K562 (cell line): ENCODE measurements around the gene KCNMB2. TPM values are rescaled to one million over a fixed set of nuclear protein-coding genes. Genes with fewer than 3 reads are reported as not detected.

Experiments used
- ATAC-seq: fragments of 200-7000 bp; cut with Tn5 transposase; 3 replicates; pipeline ENCODE4 v1.9.1; 2020; ENCODE audit warnings: moderate library complexity
- BruUV-seq: library from RNA; stranded (reverse); fragments of 400-500 nt; replicated peaks from 2 replicates; lab custom pipeline; 2021; lab: Mats Ljungman, UMichigan
- CTCF ChIA-PET: fragments of 300-600 bp; formaldehyde crosslinking; extraction: SDS; loops from one replicate; lab custom pipeline; 2021; ENCODE audit warnings: low intra/inter-chr PET ratio; lab: Yijun Ruan, JAX
- POLR2A ChIA-PET: fragments of 300-600, 350-650 bp; sonication (Branson Sonifier 250); formaldehyde crosslinking; extraction: SDS; loops from one replicate; lab custom pipeline; 2021; ENCODE audit warnings: antibody characterized with exemption, inconsistent platforms; lab: Yijun Ruan, JAX
- DNase-seq, 4 experiments: peaks; one replicate each; pipeline versions ENCODE4 v3.0.0 to v3.0.0-alpha.2; 2011 to 2018; ENCODE audit warnings: low spot score in 3 of 4, mixed read lengths in 3 of 4; ENCODE audit errors: extremely low read depth in 1 of 4
- FAIRE-seq: peaks from 2 replicates; lab custom pipeline; 2011; peaks lifted over from hg19 to GRCh38; lab: Jason Lieb, UNC
- H2AFZ ChIP-seq: 2 replicates; pipeline ENCODE4 v1.6.0; 2011; ENCODE audit warnings: low read depth, low read length, control low read depth, inconsistent platforms
- H3K27ac ChIP-seq: fragments of 200-600 bp; 3 replicates; pipeline ENCODE4 v1.8.0; 2011; ENCODE audit warnings: low read depth, mild to moderate bottlenecking, control low read depth, inconsistent platforms, low read length, moderate library complexity, mixed read lengths; ENCODE audit errors: extremely low read depth
- H3K27me3 ChIP-seq, 2 experiments: fragments of 300-600 bp in 1 of 2; 2 replicates in 1 of 2; 3 replicates in 1 of 2; pipeline versions ENCODE4 v1.6.0 to v1.8.0; 2011; ENCODE audit warnings: inconsistent platforms in 2 of 2, low read length in 2 of 2, mild to moderate bottlenecking in 1 of 2, mixed read lengths in 1 of 2, moderate library complexity in 1 of 2; ENCODE audit not compliant: control insufficient read depth in 2 of 2, insufficient read depth in 2 of 2
- H3K36me3 ChIP-seq: fragments of 300-600 bp; 3 replicates; pipeline ENCODE4 v1.8.0; 2011; ENCODE audit warnings: mild to moderate bottlenecking, low read length, inconsistent platforms; ENCODE audit not compliant: control insufficient read depth, insufficient read depth
- H3K4me1 ChIP-seq, 2 experiments: fragments of 200-600 bp in 1 of 2; replicated peaks in 1 of 2; 2 replicates in 1 of 2; 3 replicates in 1 of 2; pipeline versions ENCODE4 v1.5.1 to v1.8.0; 2011; ENCODE audit warnings: inconsistent platforms in 2 of 2, low read length in 2 of 2, mild to moderate bottlenecking in 1 of 2, mixed read lengths in 1 of 2, moderate library complexity in 1 of 2; ENCODE audit not compliant: control insufficient read depth in 2 of 2, insufficient read depth in 2 of 2
- H3K4me2 ChIP-seq: 2 replicates; pipeline ENCODE4 v1.6.1; 2011; ENCODE audit warnings: low read length, control low read depth, inconsistent platforms, mixed read lengths; ENCODE audit not compliant: insufficient read depth
- H3K4me3 ChIP-seq: fragments of 200-600 bp; sonication (generic), shearing (Covaris generic); 2 replicates; pipeline ENCODE4 v1.5.1; 2016; ENCODE audit warnings: control low read depth, inconsistent platforms
- H3K79me2 ChIP-seq: fragments of 200-600 bp; 3 replicates; pipeline ENCODE4 v1.8.0; 2011; ENCODE audit warnings: low read length, inconsistent platforms; ENCODE audit not compliant: control insufficient read depth, insufficient read depth
- H3K9ac ChIP-seq, 2 experiments: 2 replicates each; pipeline versions ENCODE4 v1.6.0 to v1.6.1; 2011; ENCODE audit warnings: low read depth in 2 of 2, low read length in 2 of 2, control low read depth in 1 of 2, inconsistent platforms in 1 of 2, mild to moderate bottlenecking in 1 of 2, mixed read lengths in 1 of 2; ENCODE audit not compliant: insufficient read depth in 1 of 2
- H3K9me1 ChIP-seq: one replicate; pipeline ENCODE4 v1.6.0; 2011; ENCODE audit warnings: inconsistent platforms, mild to moderate bottlenecking, low read length, moderate library complexity; ENCODE audit not compliant: control insufficient read depth, insufficient read depth
- H3K9me3 ChIP-seq: replicated peaks from 2 replicates; pipeline ENCODE4 v1.5.1; 2011; ENCODE audit warnings: low read depth, low read length, inconsistent platforms; ENCODE audit not compliant: control insufficient read depth, insufficient read depth
- H4K20me1 ChIP-seq: replicated peaks from 2 replicates; pipeline ENCODE4 v1.6.1; 2011; ENCODE audit warnings: low read length, inconsistent platforms, mixed read lengths; ENCODE audit not compliant: control insufficient read depth, insufficient read depth
- ARID1B ChIP-seq: fragments of 450-650 bp; IDR thresholded peaks from 2 replicates; pipeline ENCODE4 v1.6.1; 2016; ENCODE audit warnings: antibody characterized with exemption, mild to moderate bottlenecking, inconsistent platforms
- ARID2 ChIP-seq: fragments of 450-650 bp; IDR thresholded peaks from 2 replicates; pipeline ENCODE4 v1.6.1; 2017; ENCODE audit warnings: antibody characterized with exemption, mild to moderate bottlenecking
- CEBPG ChIP-seq, 3 experiments: fragments of 200-800 bp in 1 of 3; sonication (Bioruptor generic) in 1 of 3; sonication (generic) in 1 of 3; formaldehyde crosslinking in 1 of 3; IDR thresholded peaks in 2 of 3; conservative IDR thresholded peaks in 1 of 3; 2 replicates each; pipeline versions ENCODE4 v1.6.1 to v1.8.0; 2016 to 2022; ENCODE audit warnings: missing compliant biosample characterization in 2 of 3, missing genetic modification characterization in 2 of 3, mild to moderate bottlenecking in 1 of 3, missing genetic modification reagents in 1 of 3
- CHD2 ChIP-seq: IDR thresholded peaks from 2 replicates; pipeline ENCODE4 v1.6.1; 2011; ENCODE audit warnings: low read depth, low read length
- CTBP1 ChIP-seq: fragments of 450-650 bp; IDR thresholded peaks from 2 replicates; pipeline ENCODE4 v1.6.1; 2016; ENCODE audit warnings: borderline replicate concordance
- DNMT1 ChIP-seq: fragments of 450-650 bp; IDR thresholded peaks from 2 replicates; pipeline ENCODE4 v1.6.1; 2016; ENCODE audit warnings: antibody characterized with exemption, mild to moderate bottlenecking
- DPF2 ChIP-seq: fragments of 450-650 bp; IDR thresholded peaks from 2 replicates; pipeline ENCODE4 v1.6.1; 2016
- E2F1 ChIP-seq: sonication (generic); formaldehyde crosslinking; IDR thresholded peaks from 2 replicates; pipeline ENCODE4 v1.8.1; 2023; ENCODE audit warnings: mild to moderate bottlenecking, missing genetic modification reagents, moderate library complexity
- KAT8 ChIP-seq: fragments of 450-650 bp; IDR thresholded peaks from 2 replicates; pipeline ENCODE4 v1.6.1; 2016; ENCODE audit warnings: low read depth, mild to moderate bottlenecking
- KDM5B ChIP-seq: fragments of 200-600 bp; sonication (generic); IDR thresholded peaks from 2 replicates; pipeline ENCODE4 v1.6.1; 2012; ENCODE audit warnings: low read depth, mild to moderate bottlenecking, moderate library complexity, low read length, control low read depth, inconsistent platforms; ENCODE audit not compliant: insufficient replicate concordance
- MXD1 ChIP-seq: fragments of 250-450 bp; sonication (Bioruptor Pico); IDR thresholded peaks from 2 replicates; pipeline ENCODE4 v1.8.0; 2021; ENCODE audit warnings: borderline replicate concordance, mild to moderate bottlenecking, moderate library complexity; ENCODE audit not compliant: poor library complexity, severe bottlenecking
- NCOA1 ChIP-seq: fragments of 450-650 bp; IDR thresholded peaks from 2 replicates; pipeline ENCODE4 v1.6.1; 2016; ENCODE audit warnings: low read depth
- NFATC3 ChIP-seq: fragments of 450-650 bp; IDR thresholded peaks from 2 replicates; pipeline ENCODE4 v1.6.1; 2017; ENCODE audit warnings: mild to moderate bottlenecking
- SMAD1 ChIP-seq: fragments of 150-350 bp; IDR thresholded peaks from 2 replicates; pipeline ENCODE4 v1.6.1; 2014; ENCODE audit warnings: low read length, low read depth; ENCODE audit not compliant: partially characterized antibody
- ZBTB1 ChIP-seq: sonication (generic); formaldehyde crosslinking; IDR thresholded peaks from 2 replicates; pipeline ENCODE4 v1.8.1; 2023; ENCODE audit warnings: missing genetic modification reagents, low read depth, mild to moderate bottlenecking, borderline replicate concordance
- ZNF589 ChIP-seq: fragments of 200-800 bp; sonication (Bioruptor generic); IDR thresholded peaks from 2 replicates; pipeline ENCODE4 v1.6.1; 2016; ENCODE audit warnings: low read depth, missing genetic modification characterization, missing compliant biosample characterization
- ZNF699 ChIP-seq: fragments of 250-450 bp; sonication (Bioruptor Pico); IDR thresholded peaks from 2 replicates; pipeline ENCODE4 v1.8.0; 2021; ENCODE audit warnings: mild to moderate bottlenecking, moderate library complexity; ENCODE audit not compliant: insufficient replicate concordance
- WGBS: fragments of 100-300 bp; shearing (Covaris generic); methylation state at CpG from one replicate; pipeline ENCODE4 v1.1.6; 2016; ENCODE audit warnings: low coverage, mixed read lengths; ENCODE audit not compliant: insufficient coverage; ENCODE audit errors: missing lambda C conversion rate; 5-methylcytosine and 5-hydroxymethylcytosine counted together
- in situ Hi-C: fragments of 300-500 bp; cut with MboI; formaldehyde crosslinking; loops from 4 replicates; pipeline ENCODE4 v1.15.0; 2018; ENCODE audit warnings: inconsistent platforms, mixed read lengths
- intact Hi-C: fragments of 100-400 bp; cut with micrococcal nuclease; formaldehyde crosslinking; loops from 2 replicates; pipeline ENCODE4 v1.14.2; 2022
- polyA plus RNA-seq, 8 experiments: library from polyadenylated mRNA; depleted of rRNA in 4 of 8; stranded (reverse) in 5 of 8; unstranded in 3 of 8; fragments of >200 nt; fragmentation: Nextera tagmentation in 2 of 8; fragmentation: Illumina TruSeq in 1 of 8; extraction: Ambion mirVana in 2 of 8; extraction: Trizol in 1 of 8; gene quantifications; 2 replicates each; pipeline versions ENCODE4 v1.2.1 to v1.2.3, GENCODE V29; 2011 to 2014; ENCODE audit warnings: inconsistent platforms in 1 of 8, missing spikeins in 1 of 8
- total RNA-seq, 7 experiments: library from RNA; depleted of rRNA in 6 of 7; stranded (reverse); fragments of >200 nt in 6 of 7; fragmentation: Illumina TruSeq in 2 of 7; extraction: Trizol in 2 of 7; gene quantifications; 2 replicates each; pipeline versions ENCODE4 v1.2.1 to v1.2.3, GENCODE V29; 2011 to 2021; ENCODE audit warnings: low replicate concordance in 1 of 7
- TF ChIP-seq, protein P1 (sequence below), 2 experiments: fragments of 450-650 bp in 1 of 2; sonication (generic) in 1 of 2; formaldehyde crosslinking; conservative IDR thresholded peaks; 2 replicates each; pipeline versions ENCODE4 v1.4.0 to v1.8.1; 2020 to 2022; ENCODE audit warnings: mild to moderate bottlenecking in 1 of 2, missing genetic modification reagents in 1 of 2
- TF ChIP-seq, protein P2 (sequence below): sonication (generic); formaldehyde crosslinking; IDR thresholded peaks from 2 replicates; pipeline ENCODE4 v1.8.0; 2022; ENCODE audit warnings: missing genetic modification reagents, mild to moderate bottlenecking, moderate library complexity, borderline replicate concordance

Gene KCNMB2
- total and polyA plus RNA-seq, 9 of the 15 experiments (the other 6 are each of a cell fraction or from before 2014, with no cell fraction given) = 0.04 to 0.15 TPM; not detected in 7

DNA sequence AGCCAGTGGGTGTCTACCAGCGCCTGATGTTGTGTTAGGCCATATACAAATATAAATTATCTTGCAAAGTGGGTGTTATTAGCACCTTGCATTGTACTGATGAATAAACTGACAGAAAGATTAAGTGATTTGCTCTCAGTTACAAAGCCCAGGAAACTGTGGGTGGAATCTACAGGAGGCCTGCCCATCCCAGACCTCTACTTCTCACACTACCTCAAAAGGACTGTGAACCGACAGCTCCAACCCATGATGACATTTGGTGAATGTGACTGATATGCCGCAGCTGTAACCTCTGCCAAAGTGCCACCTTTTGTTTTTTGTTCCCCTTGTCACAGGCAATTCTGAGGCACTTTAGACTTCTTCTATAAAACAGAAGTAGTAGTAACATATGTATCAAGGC is 43.7 kb upstream of the KCNMB2 start:
- no peak for ATAC-seq
- Histone ChIP-seq H3K9me3 (no peaks in the 10 kb centered on the region), H3K27ac (no peak overlapping the region), H3K4me3 (no peak overlapping the region), H3K36me3 (no peaks in the 10 kb centered on the region), H3K79me2 (no peaks in the 10 kb centered on the region), H4K20me1 (no peaks in the 10 kb centered on the region), H3K9ac (no peak overlapping the region), H3K27me3 (no peaks in the 10 kb centered on the region), H2AFZ (no peak overlapping the region), H3K4me1 (no peaks in the 10 kb centered on the region), H3K4me2 (no peak overlapping the region), H3K9me1 (no peaks in the 10 kb centered on the region)
- TF ChIP-seq ZBTB1 (CRISPR knock-in tag) (no peak), DPF2 (no peak), CEBPG (CRISPR knock-in tag; IDR thresholded peaks at IDR 0.05) (no peak), CEBPG (tag; conservative IDR thresholded peaks at IDR 0.05 in 1 of 2, IDR thresholded peaks at IDR 0.05 in 1 of 2) (no peak), ARID1B (no peak), CHD2 (no peak), NCOA1 (no peak), CTBP1 (no peak), NFATC3 (no peak), KAT8 (no peak), MXD1 (CRISPR knock-in tag) (no peak), ARID2 (no peak), ZNF589 (CRISPR knock-in tag) (no peak), E2F1 (CRISPR knock-in tag) (no peak), ZNF699 (no peak), DNMT1 (no peak), KDM5B (no peak), SMAD1 (no peak)
- TF ChIP-seq, protein P1, sequence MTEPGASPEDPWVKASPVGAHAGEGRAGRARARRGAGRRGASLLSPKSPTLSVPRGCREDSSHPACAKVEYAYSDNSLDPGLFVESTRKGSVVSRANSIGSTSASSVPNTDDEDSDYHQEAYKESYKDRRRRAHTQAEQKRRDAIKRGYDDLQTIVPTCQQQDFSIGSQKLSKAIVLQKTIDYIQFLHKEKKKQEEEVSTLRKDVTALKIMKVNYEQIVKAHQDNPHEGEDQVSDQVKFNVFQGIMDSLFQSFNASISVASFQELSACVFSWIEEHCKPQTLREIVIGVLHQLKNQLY (CRISPR knock-in tag; conservative IDR thresholded peaks at IDR 0.05) = no peak
- TF ChIP-seq, protein P2, sequence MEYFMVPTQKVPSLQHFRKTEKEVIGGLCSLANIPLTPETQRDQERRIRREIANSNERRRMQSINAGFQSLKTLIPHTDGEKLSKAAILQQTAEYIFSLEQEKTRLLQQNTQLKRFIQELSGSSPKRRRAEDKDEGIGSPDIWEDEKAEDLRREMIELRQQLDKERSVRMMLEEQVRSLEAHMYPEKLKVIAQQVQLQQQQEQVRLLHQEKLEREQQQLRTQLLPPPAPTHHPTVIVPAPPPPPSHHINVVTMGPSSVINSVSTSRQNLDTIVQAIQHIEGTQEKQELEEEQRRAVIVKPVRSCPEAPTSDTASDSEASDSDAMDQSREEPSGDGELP = no peak
- CTCF ChIA-PET = no interaction called here
- in situ Hi-C loops = no loop called here
- WGBS = 0% methylated on average over 3 of the region's 3 CpGs
- no peak for DNase-seq
- FAIRE-seq = no peak
- POLR2A ChIA-PET = no interaction called here
- no TSS peak for BruUV-seq
- intact Hi-C loops = no loop called here
